Neural progenitor cell (in vitro differentiated cells): ENCODE data around the gene LMBRD1. TPM values are rescaled to one million over a fixed set of nuclear protein-coding genes. Genes with fewer than 3 reads are reported as not detected.

Experiments used
- total RNA-seq: library from RNA; depleted of rRNA; stranded (reverse); fragments of >200 nt; gene quantifications from 2 replicates; pipeline ENCODE4 v1.2.3, GENCODE V29; 2015; ENCODE audit warnings: low replicate concordance

Gene LMBRD1
- total RNA-seq, 1 donor from 2014 or later = 41.1 TPM

Other genes with a start within 250 kb of the LMBRD1 start
- gene COL19A1, start 69.5 kb upstream of the LMBRD1 start, total RNA-seq = 0.03 TPM in 1 of 2 replicates, not detected in the other